ENCODE results near the gene FAM53B.

The FAM53B gene

DNA sequence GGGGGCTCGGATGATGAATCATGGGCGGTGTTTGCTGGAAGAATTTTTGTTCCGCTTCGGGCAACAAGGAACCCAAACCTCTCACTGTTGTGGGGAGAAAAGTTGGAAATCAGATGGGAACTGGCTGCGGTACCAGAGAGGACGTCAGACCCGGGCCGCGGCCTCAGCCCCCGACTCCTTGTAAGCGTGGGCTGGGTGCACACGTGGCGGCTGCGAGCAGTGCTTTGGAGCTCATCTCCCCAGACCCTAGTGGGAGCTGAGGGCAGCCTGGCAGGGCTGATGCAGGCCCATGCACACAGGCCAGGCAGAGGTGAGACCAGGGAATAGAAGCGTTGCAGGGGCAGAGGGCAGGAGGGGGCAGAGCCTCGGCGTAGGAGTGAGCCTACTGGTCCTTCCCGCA is 136.5 kb downstream of the FAM53B start:
- DNase-seq = no peak

- DNase-seq = no peak
Measured at GRCh38 chr10:124606822-124607221, 137.4 kb downstream of the FAM53B start.

GRCh38 chr10:124605856-124606812 is 138.0 kb downstream of the FAM53B start:
- no peak for DNase-seq

GRCh38 chr10:124605481-124605855 is 138.7 kb downstream of the FAM53B start:
- no peak for DNase-seq

DNA sequence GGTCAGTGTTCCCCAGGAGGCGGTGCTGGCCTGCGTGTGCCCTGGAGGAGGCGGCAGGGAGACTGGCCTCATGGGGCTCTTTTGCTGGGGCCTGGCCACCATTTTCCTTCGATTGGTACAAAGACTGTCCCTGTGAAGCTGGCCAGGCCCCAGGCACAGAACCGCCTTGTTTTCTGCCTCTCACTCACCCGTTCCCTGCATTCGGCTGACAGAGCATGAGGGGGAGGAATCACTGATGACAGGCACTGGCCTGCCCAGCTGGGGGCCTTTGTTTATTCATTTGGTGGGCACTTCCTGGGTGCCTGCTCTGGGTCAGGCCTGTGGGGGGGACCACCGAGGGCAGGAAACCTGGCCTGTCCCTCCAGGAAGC is 139.2 kb downstream of the FAM53B start:
- no peak for DNase-seq

DNA sequence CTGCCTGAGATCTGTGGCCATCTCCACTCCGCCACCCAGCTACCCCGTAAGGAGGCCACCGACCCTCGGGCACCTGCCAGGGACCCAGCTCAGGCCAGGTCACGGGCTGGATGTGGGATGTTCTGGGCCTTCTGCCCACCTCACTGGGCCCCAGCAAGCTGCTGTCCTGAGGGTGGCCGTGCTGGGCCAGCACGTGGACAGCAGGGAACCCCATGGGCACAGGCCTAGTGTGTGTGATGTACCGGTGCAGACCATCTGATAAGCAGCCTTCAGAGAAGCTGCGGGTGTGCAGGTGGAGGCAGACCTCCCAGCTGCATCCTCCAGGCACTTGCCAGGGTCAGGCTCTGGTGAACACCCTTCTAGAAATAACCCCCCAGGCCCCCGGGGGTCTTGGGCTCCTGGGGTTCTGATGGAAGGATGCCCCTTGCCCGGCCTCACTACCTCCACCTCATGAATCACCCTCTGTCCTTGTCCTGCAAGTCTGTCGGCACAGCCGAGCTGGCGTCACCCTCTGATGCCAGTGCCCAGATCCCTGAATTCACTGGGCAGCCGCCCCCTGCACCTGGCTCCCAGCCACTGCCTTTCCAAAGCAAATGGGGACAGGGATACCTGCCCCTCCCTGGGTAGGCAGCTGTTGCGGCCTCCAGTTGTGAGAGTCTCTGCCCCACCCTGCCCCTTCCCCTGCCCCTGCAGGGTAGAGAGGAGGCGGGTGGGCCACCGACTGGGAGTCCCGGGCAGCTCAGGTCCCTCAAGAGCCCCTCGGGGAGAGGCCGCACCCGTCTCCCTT is 139.8 kb downstream of the FAM53B start:
- DNase-seq = no peak

- no peak for DNase-seq
Measured at GRCh38 chr10:124603376-124604213, 140.6 kb downstream of the FAM53B start.

- DNase-seq = no peak
Measured at GRCh38 chr10:124602646-124603365, 141.4 kb downstream of the FAM53B start.

DNA sequence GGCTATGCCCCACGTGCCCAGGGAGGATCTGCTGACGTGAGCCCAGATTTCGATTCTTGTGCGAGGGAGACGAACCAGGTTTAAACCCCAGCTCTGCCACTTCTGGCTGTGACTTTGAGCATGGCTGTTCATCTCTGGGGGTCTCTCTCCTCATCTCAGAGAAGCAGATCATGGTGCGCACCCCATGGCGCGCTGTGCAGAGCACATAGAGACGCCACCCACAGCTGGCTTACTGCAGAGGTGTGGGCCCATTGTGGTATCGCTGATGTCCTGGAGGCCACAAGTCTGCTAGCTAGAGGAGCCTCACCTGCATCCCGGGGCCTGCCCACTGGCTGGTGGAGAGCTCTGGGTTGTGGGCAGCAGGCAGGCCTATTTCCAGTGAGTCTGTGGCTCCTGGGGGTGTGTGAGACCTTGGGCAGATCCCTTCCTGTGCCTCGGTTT is 142.0 kb downstream of the FAM53B start:
- DNase-seq = no peak

GRCh38 chr10:124601431-124602120 is 142.6 kb downstream of the FAM53B start:
- DNase-seq = no peak

DNA sequence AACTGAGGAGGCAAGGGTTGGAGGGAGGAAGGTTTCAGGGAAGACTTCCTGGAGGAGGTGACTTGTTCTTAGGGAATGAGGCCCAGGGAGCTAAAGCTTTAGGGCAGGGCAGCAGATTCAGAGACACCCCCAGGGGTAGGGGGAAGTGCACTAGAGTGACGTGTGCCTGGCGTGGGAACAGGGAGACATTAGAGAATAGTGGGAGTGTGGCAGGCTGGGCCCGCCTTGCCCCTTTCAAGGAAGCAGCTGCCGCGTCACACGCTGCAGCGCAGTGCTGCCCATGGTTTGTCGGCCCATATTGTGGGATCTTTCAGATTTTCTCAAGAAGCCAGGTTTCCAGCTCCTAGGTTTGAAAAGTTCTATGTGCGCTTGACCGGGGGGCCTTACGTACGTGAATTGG is 143.2 kb downstream of the FAM53B start:
- DNase-seq = no peak

- no peak for DNase-seq
Measured at GRCh38 chr10:124600051-124600880, 143.9 kb downstream of the FAM53B start.

DNA sequence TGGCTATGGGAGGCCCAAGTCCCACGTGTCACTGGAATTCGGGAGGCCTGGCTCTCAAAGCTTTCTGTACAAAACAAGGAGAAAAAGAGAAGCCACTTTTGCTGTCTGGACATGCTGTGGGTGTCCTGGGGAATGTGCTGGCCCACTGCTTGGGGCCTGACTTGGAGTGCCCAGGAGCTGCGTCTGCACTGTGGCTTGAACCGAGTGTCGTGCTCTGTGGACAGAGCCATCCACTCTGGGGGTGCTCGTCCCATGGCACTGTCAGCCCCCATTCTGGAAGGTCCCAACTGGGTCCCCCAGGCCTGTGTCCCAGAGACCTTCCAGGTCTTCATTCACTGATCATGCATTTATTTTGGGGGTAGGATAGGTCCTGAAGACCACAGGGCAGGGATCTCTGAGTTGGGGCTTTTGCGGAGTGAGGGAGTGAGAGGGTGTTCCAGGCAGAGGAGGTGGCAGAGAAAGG is 144.6 kb downstream of the FAM53B start:
- no peak for DNase-seq

- DNase-seq = no peak
Measured at GRCh38 chr10:124598773-124599587, 145.2 kb downstream of the FAM53B start.

DNA sequence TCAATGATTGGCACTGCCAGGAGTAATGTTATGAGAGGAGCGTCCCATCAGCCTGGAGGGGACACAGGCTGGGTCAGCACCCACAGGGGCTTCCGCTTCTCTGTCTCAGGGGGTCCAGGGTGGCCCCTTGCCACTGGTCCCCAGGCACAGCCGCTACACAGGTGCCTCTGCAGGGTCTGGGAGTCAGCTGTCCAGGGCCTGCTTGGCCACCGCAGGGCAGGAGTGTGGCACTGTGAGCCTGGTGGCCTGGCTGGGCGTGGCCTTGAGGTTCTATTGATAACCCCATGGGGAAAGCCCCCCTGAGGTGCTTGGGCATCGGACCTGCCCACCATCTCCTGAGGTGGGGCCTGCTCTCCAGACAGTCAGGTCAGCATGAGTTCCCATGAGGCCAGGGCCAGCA is 146.0 kb downstream of the FAM53B start:
- DNase-seq = no peak

DNA sequence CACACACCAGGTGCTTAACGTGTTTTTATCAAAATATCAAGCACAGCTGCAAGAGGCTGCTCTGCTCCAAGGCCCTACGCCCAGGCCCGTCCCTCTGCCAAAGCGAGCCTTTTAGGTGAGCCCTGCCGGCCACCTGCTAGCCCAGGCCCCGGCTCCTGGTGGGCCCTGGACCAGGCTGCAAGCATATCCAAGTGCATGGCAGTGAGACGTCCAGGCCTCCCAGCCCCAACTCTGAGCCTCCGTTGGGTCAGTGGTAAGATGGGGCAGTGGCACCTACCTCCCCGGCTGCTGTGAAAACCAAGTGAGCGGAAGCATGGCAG is 146.4 kb downstream of the FAM53B start:
- DNase-seq = no peak

GRCh38 chr10:124596962-124597845 is 147.0 kb downstream of the FAM53B start:
- DNase-seq = no peak

DNA sequence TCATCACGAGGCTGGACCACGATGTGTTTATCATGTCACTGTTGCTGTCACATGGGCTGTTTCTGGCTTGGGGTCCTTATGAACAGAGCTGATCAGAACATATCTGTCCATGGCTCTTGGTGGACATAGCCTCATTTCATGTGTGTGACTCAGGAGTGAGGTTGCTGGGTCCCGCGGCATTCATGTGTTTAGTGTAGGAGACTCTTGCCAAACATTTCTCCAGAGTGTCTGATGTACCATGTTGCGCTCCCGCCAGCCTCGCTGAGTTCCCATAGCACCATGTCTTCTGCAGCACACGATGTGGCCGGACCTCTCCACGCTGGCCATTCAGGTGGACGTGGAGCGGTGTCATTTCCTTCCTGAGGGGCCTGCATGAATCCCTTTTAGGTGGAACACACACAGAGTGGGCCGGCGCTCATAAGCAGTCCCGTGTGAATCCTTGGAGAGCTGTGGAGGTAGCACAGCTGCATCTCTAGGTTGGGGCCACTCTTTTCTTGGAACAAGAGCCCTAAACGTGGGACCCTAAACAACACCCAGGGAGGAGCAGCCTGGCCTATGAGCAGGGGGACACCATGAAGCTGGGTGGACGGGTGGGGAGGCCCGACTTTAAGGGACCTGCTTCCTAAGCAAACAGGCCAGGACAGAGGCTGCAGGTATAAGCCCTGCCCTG is 147.9 kb downstream of the FAM53B start:
- DNase-seq = no peak
